ENCODE data around the gene MCTP2.

Gene MCTP2

GRCh38 chr15:94205366-94205765 lies 26.0 kb upstream of the MCTP2 start:
- TF ChIP-seq NFIC (IDR thresholded peaks at IDR 0.05) (no peak), TEAD4 (IDR thresholded peaks at IDR 0.05) (no peak), CREB1 (IDR thresholded peaks at IDR 0.05; ENCODE audit: low read depth) (no peak), CEBPB (IDR thresholded peaks at IDR 0.05) (no peak), ZBTB7A (IDR thresholded peaks at IDR 0.05; ENCODE audit: low read depth) (no peak), FOXM1 (IDR thresholded peaks at IDR 0.05; ENCODE audit: borderline replicate concordance, low read depth) (no peak)

- TF ChIP-seq CEBPB (IDR thresholded peaks at IDR 0.05) = no peak
- no peak for TF ChIP-seq ZBTB7A (IDR thresholded peaks at IDR 0.05; ENCODE audit: low read depth)
- no peak for TF ChIP-seq YY1 (IDR thresholded peaks at IDR 0.05; ENCODE audit: low read depth)
- TF ChIP-seq TCF12 (IDR thresholded peaks at IDR 0.05; ENCODE audit: low read depth) = no peak
- no peak for TF ChIP-seq NFIC (IDR thresholded peaks at IDR 0.05)
- TF ChIP-seq REST (IDR thresholded peaks at IDR 0.05; ENCODE audit: low read depth) = no peak
- TF ChIP-seq TAF1 (IDR thresholded peaks at IDR 0.05; ENCODE audit: low read depth) = no peak
- no peak for TF ChIP-seq RAD21 (IDR thresholded peaks at IDR 0.05; ENCODE audit: low read depth)
- TF ChIP-seq EGR1 (IDR thresholded peaks at IDR 0.05) = no peak
- no peak for TF ChIP-seq EP300 (IDR thresholded peaks at IDR 0.05; ENCODE audit: borderline replicate concordance)
- TF ChIP-seq MAX (IDR thresholded peaks at IDR 0.05) = no peak
- no peak for TF ChIP-seq CREB1 (IDR thresholded peaks at IDR 0.05; ENCODE audit: low read depth)
- no peak for TF ChIP-seq TEAD4 (IDR thresholded peaks at IDR 0.05)
- no peak for TF ChIP-seq FOXM1 (IDR thresholded peaks at IDR 0.05; ENCODE audit: borderline replicate concordance, low read depth)
- TF ChIP-seq USF1 (IDR thresholded peaks at IDR 0.05) = no peak
Observed at GRCh38 chr15:94206463-94207167, 24.7 kb upstream of the MCTP2 start.

GRCh38 chr15:94212291-94212690 lies 19.1 kb upstream of the MCTP2 start:
- no peak for TF ChIP-seq FOXM1 (IDR thresholded peaks at IDR 0.05; ENCODE audit: borderline replicate concordance, low read depth)
- no peak for TF ChIP-seq TAF1 (IDR thresholded peaks at IDR 0.05; ENCODE audit: low read depth)
- no peak for TF ChIP-seq EGR1 (IDR thresholded peaks at IDR 0.05)
- TF ChIP-seq REST (IDR thresholded peaks at IDR 0.05; ENCODE audit: low read depth) = no peak
- no peak for TF ChIP-seq YY1 (IDR thresholded peaks at IDR 0.05; ENCODE audit: low read depth)

GRCh38 chr15:94225616-94226015 lies 5.7 kb upstream of the MCTP2 start:
- no peak for TF ChIP-seq TEAD4 (IDR thresholded peaks at IDR 0.05)
- TF ChIP-seq TCF12 (IDR thresholded peaks at IDR 0.05; ENCODE audit: low read depth) = no peak
- no peak for TF ChIP-seq EP300 (IDR thresholded peaks at IDR 0.05; ENCODE audit: borderline replicate concordance)
- no peak for TF ChIP-seq USF1 (IDR thresholded peaks at IDR 0.05)
- TF ChIP-seq EGR1 (IDR thresholded peaks at IDR 0.05) = no peak

- no peak for TF ChIP-seq MAX (IDR thresholded peaks at IDR 0.05)
- TF ChIP-seq TCF12 (IDR thresholded peaks at IDR 0.05; ENCODE audit: low read depth) = no peak
- TF ChIP-seq FOXM1 (IDR thresholded peaks at IDR 0.05; ENCODE audit: borderline replicate concordance, low read depth) = no peak
- TF ChIP-seq CREB1 (IDR thresholded peaks at IDR 0.05; ENCODE audit: low read depth) = no peak
- TF ChIP-seq TEAD4 (IDR thresholded peaks at IDR 0.05) = no peak
- no peak for TF ChIP-seq EP300 (IDR thresholded peaks at IDR 0.05; ENCODE audit: borderline replicate concordance)
- TF ChIP-seq USF1 (IDR thresholded peaks at IDR 0.05) = no peak
- TF ChIP-seq RAD21 (IDR thresholded peaks at IDR 0.05; ENCODE audit: low read depth) = no peak
- TF ChIP-seq ZBTB7A (IDR thresholded peaks at IDR 0.05; ENCODE audit: low read depth) = no peak
- TF ChIP-seq EGR1 (IDR thresholded peaks at IDR 0.05) = no peak
- no peak for TF ChIP-seq CEBPB (IDR thresholded peaks at IDR 0.05)
- TF ChIP-seq NFIC (IDR thresholded peaks at IDR 0.05) = no peak
- TF ChIP-seq YY1 (IDR thresholded peaks at IDR 0.05; ENCODE audit: low read depth) = no peak
- TF ChIP-seq TAF1 (IDR thresholded peaks at IDR 0.05; ENCODE audit: low read depth) = no peak
- no peak for TF ChIP-seq REST (IDR thresholded peaks at IDR 0.05; ENCODE audit: low read depth)
Observed at GRCh38 chr15:94228611-94229010, 2.8 kb upstream of the MCTP2 start.
